GM18502 (cell line): ENCODE data around the gene HSP90AA1.

Experiments used
- ATAC-seq: cut with Tn5 transposase; IDR thresholded peaks from one replicate; pipeline ENCODE4 v1.9.1; 2021; ENCODE audit warnings: mild to moderate bottlenecking; ENCODE audit not compliant: unreplicated experiment, poor library complexity

Gene HSP90AA1

DNA sequence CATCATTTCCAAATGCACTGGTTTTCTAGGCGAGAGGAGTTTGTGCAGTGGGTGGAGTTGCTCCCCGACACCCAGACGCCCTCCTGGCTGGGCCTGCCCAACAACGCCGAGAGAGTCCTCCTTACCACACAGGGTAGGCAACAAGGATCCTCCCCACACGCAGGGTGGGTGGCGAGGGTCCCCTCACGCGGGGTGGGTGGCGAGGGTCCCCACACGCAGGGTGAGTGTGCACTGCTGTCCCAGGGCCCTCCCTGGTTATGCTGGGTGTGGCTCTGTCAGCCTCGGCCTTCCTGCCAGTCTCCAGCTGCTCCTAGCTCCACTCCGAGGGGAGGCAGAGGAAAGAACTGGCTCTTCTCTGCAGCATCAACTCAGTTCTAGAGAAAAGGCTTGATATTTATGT, 42.3 kb downstream of the HSP90AA1 start:
- no peak for ATAC-seq

DNA sequence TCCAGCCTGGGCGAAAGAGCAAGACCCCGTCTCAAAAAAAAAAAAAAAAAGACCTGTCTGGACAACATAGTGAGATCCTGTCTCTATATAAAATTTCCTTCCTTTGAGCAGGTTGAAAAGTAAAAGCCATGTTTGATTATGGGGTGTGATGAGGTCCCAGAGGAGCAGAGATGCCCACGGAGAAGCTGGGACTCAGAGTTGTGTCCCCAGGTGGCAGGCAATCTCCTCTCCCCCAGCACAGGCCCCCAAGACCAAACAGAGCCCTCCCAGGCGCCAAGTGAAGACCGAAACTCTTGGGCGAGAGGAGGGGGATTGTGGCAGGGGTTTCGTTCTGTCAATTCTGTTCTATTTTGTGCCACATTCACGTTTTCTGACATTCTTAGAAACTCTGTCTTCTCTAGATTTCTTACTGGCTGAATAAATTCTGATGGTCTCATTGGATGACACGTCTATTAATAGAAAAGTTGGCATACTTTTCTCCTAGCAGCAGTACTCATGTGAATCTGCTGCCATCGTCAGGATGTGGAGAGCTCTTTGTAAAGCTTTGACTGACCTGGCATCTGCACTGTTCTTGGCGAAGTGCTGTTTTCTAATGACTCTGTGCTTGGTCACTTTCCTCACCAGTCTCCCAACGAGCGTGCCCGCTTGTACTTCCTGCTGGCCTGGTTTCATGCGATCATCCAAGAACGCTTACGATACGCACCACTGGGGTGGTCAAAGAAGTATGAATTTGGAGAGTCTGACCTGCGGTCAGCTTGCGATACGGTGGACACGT, 43.4 kb downstream of the HSP90AA1 start:
- no peak for ATAC-seq

DNA sequence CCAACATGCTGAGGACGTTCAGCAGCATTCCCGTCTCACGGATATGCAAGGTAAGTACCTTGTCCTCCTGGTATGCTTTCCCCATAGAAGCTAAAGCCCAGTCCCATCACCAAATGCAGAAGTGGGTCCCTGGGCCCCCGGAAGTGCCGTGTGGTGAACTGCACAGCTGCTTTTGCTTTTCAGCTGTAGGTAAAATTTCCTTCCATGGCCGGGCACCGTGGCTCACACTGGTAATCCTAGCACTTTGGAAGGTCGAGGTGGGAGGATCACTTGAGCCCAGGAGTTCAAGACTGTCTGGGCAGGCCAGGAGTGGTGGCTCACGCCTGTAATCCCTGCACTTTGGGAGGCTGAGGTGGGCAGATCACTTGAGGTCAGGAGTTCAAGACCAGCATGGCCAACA, 44.1 kb downstream of the HSP90AA1 start:
- no peak for ATAC-seq

DNA sequence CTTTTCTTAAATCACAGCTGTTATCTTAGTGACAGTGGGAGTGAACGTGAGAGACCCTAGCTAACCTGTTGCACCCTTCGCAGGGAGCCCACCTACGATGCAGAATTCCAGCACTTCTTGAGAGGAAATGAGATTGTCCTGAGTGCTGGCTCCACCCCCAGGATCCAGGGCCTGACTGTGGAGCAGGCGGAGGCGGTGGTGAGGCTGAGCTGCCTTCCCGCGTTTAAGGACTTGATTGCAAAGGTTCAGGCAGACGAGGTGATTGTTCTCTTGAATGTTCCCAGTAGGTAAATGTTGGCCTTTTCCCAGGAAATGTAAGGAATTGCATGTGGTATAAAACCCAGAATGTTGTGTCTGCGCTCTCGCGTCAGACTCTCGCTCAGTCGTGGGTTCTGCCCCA, 46.7 kb downstream of the HSP90AA1 start:
- no peak for ATAC-seq

DNA sequence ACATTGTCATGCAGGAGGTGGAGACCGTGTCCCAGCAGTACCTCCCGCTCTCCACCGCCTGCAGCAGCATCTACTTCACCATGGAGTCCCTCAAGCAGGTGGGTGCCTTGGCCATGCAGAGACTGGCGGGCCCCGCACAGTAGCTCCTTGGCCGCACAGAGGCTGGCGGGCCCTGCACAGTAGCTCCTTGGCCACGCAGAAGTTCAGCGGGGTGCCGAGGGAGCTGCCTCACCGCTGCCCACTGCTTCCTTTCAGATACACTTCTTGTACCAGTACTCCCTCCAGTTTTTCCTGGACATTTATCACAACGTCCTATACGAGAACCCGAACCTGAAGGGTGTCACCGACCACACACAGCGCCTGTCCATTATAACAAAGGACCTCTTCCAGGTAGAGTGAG, 47.7 kb downstream of the HSP90AA1 start:
- no peak for ATAC-seq

DNA sequence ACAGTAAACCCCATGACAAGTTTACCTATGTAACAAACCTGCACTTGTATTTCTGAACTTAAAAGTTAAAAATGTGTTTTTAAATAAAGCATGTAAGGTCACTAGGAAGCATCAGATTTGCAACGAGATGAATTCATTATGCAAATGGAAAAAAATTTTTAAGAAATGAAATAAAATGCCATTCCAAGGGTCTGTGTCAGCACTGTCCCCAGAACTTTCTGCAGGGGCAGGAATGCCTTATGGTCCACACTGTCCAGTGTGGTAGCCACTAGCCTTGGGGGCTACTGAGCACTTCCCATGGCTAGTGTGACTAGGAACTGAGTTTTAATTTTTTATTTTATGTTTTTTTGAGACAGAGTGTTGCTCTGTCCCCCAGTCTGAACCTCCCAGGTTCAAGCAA, 49.2 kb downstream of the HSP90AA1 start:
- ATAC-seq: no peak

DNA sequence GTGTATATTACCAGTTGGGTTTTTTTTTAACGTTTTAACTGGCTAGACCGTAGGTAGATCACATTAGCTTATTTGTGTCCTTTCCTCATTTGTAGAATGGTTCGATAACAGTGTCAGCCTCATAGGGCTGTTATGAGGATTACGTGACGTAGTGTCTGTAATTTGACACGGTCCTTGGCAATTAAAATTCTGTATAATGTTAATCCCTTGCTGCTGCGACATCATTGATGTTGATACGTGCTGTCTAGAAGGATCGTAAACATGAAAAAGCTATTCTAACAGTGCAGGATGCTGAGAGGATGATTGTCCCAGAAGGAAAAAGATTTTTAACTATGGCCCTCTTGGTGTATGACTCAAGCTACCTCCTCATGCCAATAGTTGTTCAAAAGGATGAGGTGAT, 50.9 kb downstream of the HSP90AA1 start:
- ATAC-seq: no peak

DNA sequence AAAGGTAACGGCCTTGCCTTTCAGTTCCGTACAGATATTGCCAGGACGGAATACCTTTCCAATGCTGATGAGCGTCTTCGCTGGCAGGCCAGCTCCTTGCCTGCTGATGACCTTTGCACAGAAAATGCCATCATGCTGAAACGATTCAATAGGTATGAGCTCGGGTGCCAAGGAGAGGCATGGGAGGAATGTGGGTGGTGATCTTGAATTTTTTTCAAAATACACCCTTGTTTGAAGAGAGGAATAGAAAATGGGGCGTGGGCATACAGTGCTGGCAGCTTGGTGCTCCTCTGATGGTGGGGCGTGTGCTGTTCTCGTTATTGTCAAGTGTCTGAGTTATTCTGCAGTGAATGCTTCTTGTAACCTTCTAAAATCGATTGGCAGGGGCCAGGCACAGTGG, 52.5 kb downstream of the HSP90AA1 start:
- ATAC-seq: no peak

DNA sequence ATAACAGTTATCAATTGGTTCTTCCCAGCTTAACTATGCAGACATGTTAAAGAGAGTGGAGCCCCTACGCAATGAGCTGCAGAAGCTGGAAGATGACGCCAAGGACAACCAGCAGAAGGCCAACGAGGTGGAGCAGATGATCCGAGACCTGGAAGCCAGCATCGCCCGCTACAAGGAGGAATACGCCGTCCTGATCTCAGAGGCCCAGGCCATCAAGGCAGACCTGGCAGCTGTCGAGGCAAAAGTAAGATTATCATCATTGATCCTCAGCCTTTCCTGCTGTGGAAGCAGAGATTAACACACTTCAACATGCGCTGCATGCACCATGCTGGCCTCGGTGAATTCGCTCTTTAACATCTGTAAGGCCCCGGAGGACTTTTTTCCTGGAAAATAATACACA, 53.6 kb downstream of the HSP90AA1 start:
- ATAC-seq: no peak
